ENCODE results near the gene SLCO2A1. TPM values are rescaled to one million over a fixed set of nuclear protein-coding genes. Genes with fewer than 3 reads are reported as not detected.
A peak's percentile ranks its signal among the peaks of the same experiment; 100 is the strongest.

SLCO2A1 gene
- total and polyA plus RNA-seq, 2 of the 4 experiments (the other 2 are of a cell fraction) = under 0.01 to 1.5 TPM

DNA sequence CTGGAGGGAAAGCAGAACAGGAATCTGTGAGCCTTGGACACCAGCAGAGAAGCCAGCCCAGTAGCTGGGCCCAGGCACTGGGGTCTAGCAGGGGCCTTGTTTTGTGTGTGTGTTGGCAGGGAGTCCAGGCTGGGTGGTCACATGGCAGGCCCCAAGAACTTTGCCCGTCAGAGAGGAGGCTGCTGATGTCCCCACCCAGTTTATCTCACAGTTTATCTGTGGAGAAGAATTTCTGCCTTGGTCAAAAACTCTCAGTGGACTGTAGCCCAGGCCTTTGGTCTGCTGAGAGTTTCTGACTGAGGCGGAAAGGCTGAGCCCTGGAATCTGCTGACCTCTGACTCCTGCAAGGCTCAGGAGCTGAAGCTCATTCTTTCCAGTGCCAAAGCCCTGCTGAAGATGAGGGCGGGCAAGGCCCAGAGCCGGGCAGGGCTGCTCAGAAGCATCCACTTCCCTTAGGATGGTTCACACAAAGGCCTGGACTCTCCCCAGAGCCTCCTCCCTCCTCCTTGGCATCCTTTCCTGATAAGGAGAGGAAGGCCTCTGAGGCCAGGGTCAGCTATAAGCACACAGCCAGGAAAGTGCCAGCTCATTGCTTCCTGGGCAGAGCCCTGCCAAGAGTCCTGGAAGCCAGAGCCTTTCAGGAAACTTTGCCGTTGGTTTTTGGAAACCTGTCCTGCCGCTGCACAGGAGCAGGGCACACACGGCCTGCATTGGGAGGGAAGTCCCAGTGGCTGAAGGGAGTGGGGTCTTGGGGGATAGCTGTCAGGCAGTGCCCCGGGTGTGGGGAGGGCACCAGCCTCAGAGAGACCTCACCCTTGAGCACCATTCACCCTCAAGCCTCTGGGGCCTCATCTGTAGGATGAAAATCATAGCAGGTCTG is 37.2 kb upstream of the SLCO2A1 start:
- intact Hi-C loops (cut with micrococcal nuclease) = no loop called here

More for the DNA sequence above, 37.2 kb upstream of the SLCO2A1 start:
- 65% methylated on average over 4 of the region's 8 CpGs; no CpG with 5 or more reads in 1 of the 2 experiments for WGBS, 2 experiments (ENCODE audit: extremely low coverage in 2 of 2, insufficient read length in 1 of 2)
- Histone ChIP-seq H2BK15ac (ENCODE audit: low read depth, low read length) (no peak overlapping the region), H3K23ac (ENCODE audit: low read depth, low read length) (no peak overlapping the region), H3K79me1 (ENCODE audit: low read depth in 1 of 2, low read length in 2 of 2) (no peaks in the 10 kb centered on the region), H3K56ac (ENCODE audit: extremely low read depth, insufficient read depth, low read length) (no peak overlapping the region), H3K18ac (ENCODE audit: low read depth, low read length) (no peak overlapping the region), H3K36me3 (ENCODE audit: control insufficient read depth, insufficient read depth, low read length) (no peaks in the 10 kb centered on the region), H3K4me1 (ENCODE audit: control insufficient read depth, insufficient read depth, low read length) (peaks cover 6% of the 10 kb centered on the region; the same call in 1 of the 2 replicates), H3K9me3 (ENCODE audit: control insufficient read depth, insufficient read depth, low read length) (no peaks in the 10 kb centered on the region), H4K20me1 (ENCODE audit: insufficient read depth, low read length) (no peaks in the 10 kb centered on the region), H2BK20ac (ENCODE audit: low read depth, low read length) (no peak overlapping the region), H2BK120ac (ENCODE audit: low read depth, low read length) (no peak overlapping the region), H2AFZ (replicated peaks; ENCODE audit: low read length, poor library complexity) (no peak overlapping the region), H2BK5ac (ENCODE audit: low read depth, low read length, poor library complexity, severe bottlenecking) (no peak overlapping the region), H4K5ac (ENCODE audit: low read depth, low read length) (no peak overlapping the region), H2AK9ac (replicated peaks; ENCODE audit: low read depth, low read length, poor library complexity) (no peak overlapping the region), H4K8ac (ENCODE audit: low read depth in 2 of 2, low read length in 2 of 2) (no peak overlapping the region), H4K91ac (ENCODE audit: insufficient read depth, low read depth, low read length) (no peak overlapping the region), H3K27ac (ENCODE audit: insufficient read depth, low read length) (no peak overlapping the region), H3K4me2 (ENCODE audit: low read depth, low read length) (no peak overlapping the region), H3K4me3 (ENCODE audit: insufficient read depth, low read depth, low read length) (no peak overlapping the region), H3K4ac (ENCODE audit: low read depth, low read length) (no peak overlapping the region), H3K9me1 (ENCODE audit: insufficient read depth, low read length) (no peaks in the 10 kb centered on the region), H2AK5ac (ENCODE audit: low read depth, low read length) (no peak overlapping the region), H3K9ac (ENCODE audit: low read depth, low read length) (no peak overlapping the region), H3K14ac (replicated peaks; ENCODE audit: low read depth, low read length) (no peak overlapping the region), H3K27me3 (ENCODE audit: control insufficient read depth, insufficient read depth, low read length) (peaks cover 1% of the 10 kb centered on the region; the same call in 1 of the 2 replicates)
- dilution Hi-C loops (cut with HindIII; ENCODE audit: low sequenced_read_pairs, unreplicated experiment) (no loop called here), in situ Hi-C loops (cut with MboI; ENCODE audit: low sequenced_read_pairs) (no loop called here)
- ATAC-seq (ENCODE audit: low read depth) (peak; percentile 32), DNase-seq (no peak)
- TF ChIP-seq BHLHE40 (IDR thresholded peaks at IDR 0.05; ENCODE audit: low read depth, low read length) = no peak
- TF ChIP-seq RFX5 (IDR thresholded peaks at IDR 0.05; ENCODE audit: low read depth, low read length) = no peak
- TF ChIP-seq, protein P1, sequence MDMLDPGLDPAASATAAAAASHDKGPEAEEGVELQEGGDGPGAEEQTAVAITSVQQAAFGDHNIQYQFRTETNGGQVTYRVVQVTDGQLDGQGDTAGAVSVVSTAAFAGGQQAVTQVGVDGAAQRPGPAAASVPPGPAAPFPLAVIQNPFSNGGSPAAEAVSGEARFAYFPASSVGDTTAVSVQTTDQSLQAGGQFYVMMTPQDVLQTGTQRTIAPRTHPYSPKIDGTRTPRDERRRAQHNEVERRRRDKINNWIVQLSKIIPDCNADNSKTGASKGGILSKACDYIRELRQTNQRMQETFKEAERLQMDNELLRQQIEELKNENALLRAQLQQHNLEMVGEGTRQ (IDR thresholded peaks at IDR 0.05; ENCODE audit: low read depth, low read length) = no peak
- no peak for TF ChIP-seq CEBPB (IDR thresholded peaks at IDR 0.05; ENCODE audit: low read depth, low read length)
- no peak for TF ChIP-seq MXI1 (IDR thresholded peaks at IDR 0.05; ENCODE audit: borderline replicate concordance, low read depth, low read length)
- no peak for TF ChIP-seq MAZ (IDR thresholded peaks at IDR 0.05; ENCODE audit: borderline replicate concordance, low read depth, low read length)
- no peak for TF ChIP-seq NFE2L2 (IDR thresholded peaks at IDR 0.05; ENCODE audit: low read depth, low read length)
- no peak for TF ChIP-seq RCOR1 (IDR thresholded peaks at IDR 0.05; ENCODE audit: insufficient replicate concordance, low read length)
- no peak for TF ChIP-seq MAFK (IDR thresholded peaks at IDR 0.05; ENCODE audit: low read depth, low read length)
- CTCF ChIA-PET = no interaction called here
- no TSS peak for BruUV-seq (replicated peaks)
- POLR2A ChIA-PET (ENCODE audit: unreplicated experiment) = no interaction called here
